GM23338 (cell line): ENCODE results near the gene SH2D5. TPM values are rescaled to one million over a fixed set of nuclear protein-coding genes. Genes with fewer than 3 reads are reported as not detected.
"Not testable (repeated sequence)": the region's sequence is repeated elsewhere in the genome, so short reads cannot be mapped to it uniquely, and the experiment has no call there.

Experiments used
- ATAC-seq: fragments of 200-7000 bp; cut with Tn5 transposase; 3 replicates; pipeline ENCODE4 v1.9.1; 2020
- DNase-seq: peaks from one replicate; pipeline ENCODE4 v3.0.0-alpha.2; 2015; ENCODE audit warnings: low spot score
- H2AFZ ChIP-seq: fragments of 200-600 bp; sonication (generic); 2 replicates; pipeline ENCODE4 v1.8.0; 2016; ENCODE audit warnings: antibody characterized with exemption, mild to moderate bottlenecking, moderate library complexity
- H3F3A ChIP-seq: fragments of 200-600 bp; sonication (generic); replicated peaks from 2 replicates; pipeline ENCODE4 v1.8.0; 2017; ENCODE audit warnings: antibody characterized with exemption, mixed run types, low read depth
- H3K27ac ChIP-seq: fragments of 200-600 bp; sonication (generic); 2 replicates; pipeline ENCODE4 v1.6.1; 2016; ENCODE audit warnings: low read depth
- H3K27me3 ChIP-seq: fragments of 200-600 bp; sonication (generic); 2 replicates; pipeline ENCODE4 v1.8.0; 2016; ENCODE audit warnings: mild to moderate bottlenecking, mixed run types, moderate library complexity; ENCODE audit not compliant: insufficient read depth
- H3K36me3 ChIP-seq: fragments of 200-600 bp; sonication (generic); 2 replicates; pipeline ENCODE4 v1.8.0; 2016; ENCODE audit warnings: mild to moderate bottlenecking; ENCODE audit not compliant: insufficient read depth
- H3K4me1 ChIP-seq: fragments of 200-600 bp; sonication (generic); 2 replicates; pipeline ENCODE4 v1.8.0; 2016; ENCODE audit warnings: mild to moderate bottlenecking, moderate library complexity; ENCODE audit not compliant: insufficient read depth
- H3K4me2 ChIP-seq: fragments of 200-600 bp; sonication (generic); 2 replicates; pipeline ENCODE4 v1.7.1; 2017; ENCODE audit warnings: mixed run types
- H3K4me3 ChIP-seq: fragments of 200-600 bp; sonication (generic); 2 replicates; pipeline ENCODE4 v1.6.1; 2016; ENCODE audit warnings: mixed run types
- H3K79me2 ChIP-seq: fragments of 200-600 bp; sonication (generic); replicated peaks from 2 replicates; pipeline ENCODE4 v1.8.0; 2017; ENCODE audit warnings: mild to moderate bottlenecking; ENCODE audit not compliant: insufficient read depth
- H3K9me2 ChIP-seq: fragments of 200-600 bp; sonication (generic); 2 replicates; pipeline ENCODE4 v1.8.0; 2017; ENCODE audit not compliant: insufficient read depth
- H4K20me1 ChIP-seq: fragments of 200-600 bp; sonication (generic); replicated peaks from 2 replicates; pipeline ENCODE4 v1.8.0; 2017; ENCODE audit warnings: mild to moderate bottlenecking; ENCODE audit not compliant: insufficient read depth
- H3K27ac Mint-ChIP-seq: 2 replicates; pipeline ENCODE4 v1.8.0; 2020; ENCODE audit warnings: inconsistent platforms, mild to moderate bottlenecking, moderate library complexity, mixed read lengths
- H3K27me3 Mint-ChIP-seq: 3 replicates; pipeline ENCODE4 v1.8.0; 2022; ENCODE audit warnings: low read depth, mild to moderate bottlenecking, moderate library complexity, mixed read lengths, inconsistent platforms; ENCODE audit not compliant: insufficient read depth, poor library complexity
- H3K36me3 Mint-ChIP-seq: 3 replicates; pipeline ENCODE4 v1.8.0; 2021; ENCODE audit warnings: low read depth, mild to moderate bottlenecking, inconsistent platforms, moderate library complexity, mixed read lengths
- H3K4me1 Mint-ChIP-seq: 3 replicates; pipeline ENCODE4 v1.8.0; 2020; ENCODE audit warnings: mild to moderate bottlenecking, inconsistent platforms, mixed read lengths
- H3K4me3 Mint-ChIP-seq: 3 replicates; pipeline ENCODE4 v1.8.0; 2021; ENCODE audit warnings: moderate library complexity, mild to moderate bottlenecking, inconsistent platforms, mixed read lengths
- H3K9me3 Mint-ChIP-seq: 3 replicates; pipeline ENCODE4 v1.8.0; 2020; ENCODE audit warnings: moderate library complexity, mild to moderate bottlenecking, inconsistent platforms, mixed read lengths
- CREB1 ChIP-seq: fragments of 250-450 bp; sonication (Bioruptor Pico); IDR thresholded peaks from 2 replicates; pipeline ENCODE4 v1.5.0; 2020; ENCODE audit warnings: low read depth, mild to moderate bottlenecking, moderate library complexity
- EZH2phosphoT487 ChIP-seq: fragments of 200-600 bp; sonication (generic); IDR thresholded peaks from one replicate; pipeline ENCODE4 v1.8.1; 2018; ENCODE audit warnings: antibody characterized with exemption; ENCODE audit not compliant: unreplicated experiment
- JUNB ChIP-seq: IDR thresholded peaks from one replicate; pipeline ENCODE4 v1.6.1; 2016; ENCODE audit warnings: antibody characterized with exemption; ENCODE audit not compliant: unreplicated experiment
- NANOG ChIP-seq: IDR thresholded peaks from 2 replicates; pipeline ENCODE4 v1.6.1; 2016; ENCODE audit warnings: antibody characterized with exemption, borderline replicate concordance
- ZNF114 ChIP-seq: fragments of 250-450 bp; sonication (Bioruptor Pico); IDR thresholded peaks from 2 replicates; pipeline ENCODE4 v1.5.0; 2020; ENCODE audit warnings: mild to moderate bottlenecking, moderate library complexity
- ZNF331 ChIP-seq: fragments of 250-450 bp; sonication (Bioruptor Pico); IDR thresholded peaks from 2 replicates; pipeline ENCODE4 v1.5.0; 2020; ENCODE audit warnings: low read depth, mild to moderate bottlenecking, moderate library complexity
- polyA plus RNA-seq: library from polyadenylated mRNA; unstranded; fragments of >200 nt; fragmentation: Nextera tagmentation; extraction: Ambion mirVana; gene quantifications from 2 replicates; pipeline ENCODE4 v1.2.1, GENCODE V29; 2016
- total RNA-seq: library from RNA; depleted of rRNA; stranded (reverse); fragments of >200 nt; shearing (Covaris generic); gene quantifications from 2 replicates; pipeline ENCODE4 v1.2.3, GENCODE V29; 2014
- TF ChIP-seq, protein P1 (sequence below): fragments of 250-450 bp; sonication (Bioruptor Pico); IDR thresholded peaks from 2 replicates; pipeline ENCODE4 v1.5.0; 2020; ENCODE audit warnings: mild to moderate bottlenecking, moderate library complexity
- TF ChIP-seq, protein P2 (sequence below): IDR thresholded peaks from 2 replicates; pipeline ENCODE4 v1.6.1; 2016; ENCODE audit warnings: antibody characterized with exemption

The SH2D5 gene
- total and polyA plus RNA-seq, 2 experiments from 2014 or later: 5.0 to 24.8 TPM

DNA sequence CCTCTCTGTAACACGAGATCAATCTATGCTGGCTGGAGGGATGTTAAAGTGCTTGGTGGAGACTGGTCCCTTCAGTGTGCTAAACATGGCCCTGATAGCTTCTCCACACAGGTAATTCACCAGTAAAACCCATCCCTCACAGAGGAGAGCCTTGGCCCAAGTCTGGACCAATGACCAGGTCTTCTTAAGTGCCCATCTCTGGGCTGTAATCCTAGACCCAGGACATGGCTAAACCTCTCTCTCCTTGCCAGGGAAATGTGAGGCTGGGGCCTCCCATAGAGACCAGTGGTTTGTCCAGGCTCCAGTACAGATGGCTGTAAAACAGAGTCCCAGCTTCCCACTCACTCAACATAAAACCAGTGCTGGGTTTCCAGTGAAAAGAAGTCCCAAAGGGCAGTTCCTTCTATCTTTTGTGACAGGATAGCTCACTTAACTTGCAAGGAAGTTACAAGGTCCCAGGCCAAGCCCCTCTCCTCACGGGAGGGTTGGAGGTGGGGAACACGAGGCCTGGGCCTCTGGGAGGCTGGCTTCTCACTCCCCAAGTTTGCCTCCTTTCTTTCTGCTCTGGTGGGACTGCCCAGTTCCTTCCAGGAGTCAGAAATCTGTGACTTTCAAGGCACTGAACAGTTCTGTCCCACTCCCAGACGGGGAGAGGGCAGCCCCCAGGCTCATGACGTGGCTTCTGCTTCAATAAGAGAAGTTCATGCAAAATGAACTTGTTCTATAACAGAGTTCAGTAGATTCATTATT, 12.5 kb downstream of the SH2D5 start:
- H3K4me3 Mint-ChIP-seq: no peak overlapping the region
- H3K36me3 ChIP-seq: no peaks in the 10 kb centered on the region
- H3K4me1 Mint-ChIP-seq: peaks cover 16% of the 10 kb centered on the region
- ATAC-seq: no peak
- no peaks in the 10 kb centered on the region for H4K20me1 ChIP-seq
- peaks cover 17% of the 10 kb centered on the region; the same call in 1 of the 2 replicates for H3K27me3 ChIP-seq
- 0 out of 3 replicates have a peak, but pooled peaks cover 4% of the 10 kb centered on the region for H3K9me3 Mint-ChIP-seq
- no peaks in the 10 kb centered on the region; the same call in 2 of the 3 replicates for H3K36me3 Mint-ChIP-seq
- H3K4me1 ChIP-seq: peaks cover 11% of the 10 kb centered on the region
- DNase-seq: no peak
- TF ChIP-seq, protein P1, sequence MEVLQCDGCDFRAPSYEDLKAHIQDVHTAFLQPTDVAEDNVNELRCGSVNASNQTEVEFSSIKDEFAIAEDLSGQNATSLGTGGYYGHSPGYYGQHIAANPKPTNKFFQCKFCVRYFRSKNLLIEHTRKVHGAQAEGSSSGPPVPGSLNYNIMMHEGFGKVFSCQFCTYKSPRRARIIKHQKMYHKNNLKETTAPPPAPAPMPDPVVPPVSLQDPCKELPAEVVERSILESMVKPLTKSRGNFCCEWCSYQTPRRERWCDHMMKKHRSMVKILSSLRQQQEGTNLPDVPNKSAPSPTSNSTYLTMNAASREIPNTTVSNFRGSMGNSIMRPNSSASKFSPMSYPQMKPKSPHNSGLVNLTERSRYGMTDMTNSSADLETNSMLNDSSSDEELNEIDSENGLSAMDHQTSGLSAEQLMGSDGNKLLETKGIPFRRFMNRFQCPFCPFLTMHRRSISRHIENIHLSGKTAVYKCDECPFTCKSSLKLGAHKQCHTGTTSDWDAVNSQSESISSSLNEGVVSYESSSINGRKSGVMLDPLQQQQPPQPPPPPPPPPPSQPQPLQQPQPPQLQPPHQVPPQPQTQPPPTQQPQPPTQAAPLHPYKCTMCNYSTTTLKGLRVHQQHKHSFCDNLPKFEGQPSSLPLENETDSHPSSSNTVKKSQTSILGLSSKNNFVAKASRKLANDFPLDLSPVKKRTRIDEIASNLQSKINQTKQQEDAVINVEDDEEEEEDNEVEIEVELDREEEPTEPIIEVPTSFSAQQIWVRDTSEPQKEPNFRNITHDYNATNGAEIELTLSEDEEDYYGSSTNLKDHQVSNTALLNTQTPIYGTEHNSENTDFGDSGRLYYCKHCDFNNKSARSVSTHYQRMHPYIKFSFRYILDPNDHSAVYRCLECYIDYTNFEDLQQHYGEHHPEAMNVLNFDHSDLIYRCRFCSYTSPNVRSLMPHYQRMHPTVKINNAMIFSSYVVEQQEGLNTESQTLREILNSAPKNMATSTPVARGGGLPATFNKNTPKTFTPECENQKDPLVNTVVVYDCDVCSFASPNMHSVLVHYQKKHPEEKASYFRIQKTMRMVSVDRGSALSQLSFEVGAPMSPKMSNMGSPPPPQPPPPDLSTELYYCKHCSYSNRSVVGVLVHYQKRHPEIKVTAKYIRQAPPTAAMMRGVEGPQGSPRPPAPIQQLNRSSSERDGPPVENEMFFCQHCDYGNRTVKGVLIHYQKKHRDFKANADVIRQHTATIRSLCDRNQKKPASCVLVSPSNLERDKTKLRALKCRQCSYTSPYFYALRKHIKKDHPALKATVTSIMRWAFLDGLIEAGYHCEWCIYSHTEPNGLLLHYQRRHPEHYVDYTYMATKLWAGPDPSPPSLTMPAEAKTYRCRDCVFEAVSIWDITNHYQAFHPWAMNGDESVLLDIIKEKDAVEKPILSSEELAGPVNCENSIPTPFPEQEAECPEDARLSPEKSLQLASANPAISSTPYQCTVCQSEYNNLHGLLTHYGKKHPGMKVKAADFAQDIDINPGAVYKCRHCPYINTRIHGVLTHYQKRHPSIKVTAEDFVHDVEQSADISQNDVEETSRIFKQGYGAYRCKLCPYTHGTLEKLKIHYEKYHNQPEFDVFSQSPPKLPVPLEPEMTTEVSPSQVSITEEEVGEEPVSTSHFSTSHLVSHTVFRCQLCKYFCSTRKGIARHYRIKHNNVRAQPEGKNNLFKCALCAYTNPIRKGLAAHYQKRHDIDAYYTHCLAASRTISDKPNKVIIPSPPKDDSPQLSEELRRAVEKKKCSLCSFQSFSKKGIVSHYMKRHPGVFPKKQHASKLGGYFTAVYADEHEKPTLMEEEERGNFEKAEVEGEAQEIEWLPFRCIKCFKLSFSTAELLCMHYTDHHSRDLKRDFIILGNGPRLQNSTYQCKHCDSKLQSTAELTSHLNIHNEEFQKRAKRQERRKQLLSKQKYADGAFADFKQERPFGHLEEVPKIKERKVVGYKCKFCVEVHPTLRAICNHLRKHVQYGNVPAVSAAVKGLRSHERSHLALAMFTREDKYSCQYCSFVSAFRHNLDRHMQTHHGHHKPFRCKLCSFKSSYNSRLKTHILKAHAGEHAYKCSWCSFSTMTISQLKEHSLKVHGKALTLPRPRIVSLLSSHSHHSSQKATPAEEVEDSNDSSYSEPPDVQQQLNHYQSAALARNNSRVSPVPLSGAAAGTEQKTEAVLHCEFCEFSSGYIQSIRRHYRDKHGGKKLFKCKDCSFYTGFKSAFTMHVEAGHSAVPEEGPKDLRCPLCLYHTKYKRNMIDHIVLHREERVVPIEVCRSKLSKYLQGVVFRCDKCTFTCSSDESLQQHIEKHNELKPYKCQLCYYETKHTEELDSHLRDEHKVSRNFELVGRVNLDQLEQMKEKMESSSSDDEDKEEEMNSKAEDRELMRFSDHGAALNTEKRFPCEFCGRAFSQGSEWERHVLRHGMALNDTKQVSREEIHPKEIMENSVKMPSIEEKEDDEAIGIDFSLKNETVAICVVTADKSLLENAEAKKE: no peak
- no peak for TF ChIP-seq ZNF114
- no peak overlapping the region for H3K27ac ChIP-seq
- H3K79me2 ChIP-seq: 0 out of 2 replicates have a peak, but pooled peaks cover 3% of the 10 kb centered on the region
- H3K4me2 ChIP-seq: no peak overlapping the region
- no peaks in the 10 kb centered on the region for H3K9me2 ChIP-seq
- peaks cover 15% of the 10 kb centered on the region for H3K27me3 Mint-ChIP-seq
- H3F3A ChIP-seq: 0 out of 2 replicates have a peak, but pooled peaks cover 8% of the 10 kb centered on the region
- H3K4me3 ChIP-seq: no peak overlapping the region
- H3K27ac Mint-ChIP-seq: no peak overlapping the region
- no peak overlapping the region for H2AFZ ChIP-seq

DNA sequence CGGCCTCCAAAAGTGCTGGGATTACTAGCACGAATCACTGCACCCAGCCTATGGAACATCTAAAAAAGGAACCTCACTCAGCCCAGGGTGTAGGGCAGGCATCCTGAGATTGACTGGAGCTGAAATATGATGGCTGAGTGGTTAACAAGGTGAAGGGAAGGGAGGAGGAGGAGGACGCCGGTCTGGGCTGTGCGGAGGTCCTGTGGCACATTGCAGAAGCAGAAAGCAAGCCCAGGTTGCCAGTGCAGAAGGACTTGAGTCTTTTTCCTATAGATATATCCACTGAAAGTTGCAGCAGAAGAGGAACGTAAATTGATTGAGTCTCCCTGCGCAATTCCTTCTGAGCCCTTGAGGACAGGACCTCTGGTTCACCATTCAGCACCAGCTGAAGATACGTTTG, 13.2 kb downstream of the SH2D5 start:
- Histone ChIP-seq H4K20me1 (no peaks in the 10 kb centered on the region), H3K4me3 (no peak overlapping the region), H3K27ac (no peak overlapping the region), H3K4me1 (peaks cover 11% of the 10 kb centered on the region), H3K79me2 (0 out of 2 replicates have a peak, but pooled peaks cover 3% of the 10 kb centered on the region), H3K4me2 (no peak overlapping the region), H2AFZ (no peak overlapping the region), H3K36me3 (no peaks in the 10 kb centered on the region), H3K27me3 (peaks cover 17% of the 10 kb centered on the region; the same call in 1 of the 2 replicates), H3K9me2 (no peaks in the 10 kb centered on the region), H3F3A (0 out of 2 replicates have a peak, but pooled peaks cover 8% of the 10 kb centered on the region)
- no peak for ATAC-seq
- Mint-ChIP-seq H3K27me3 (peaks cover 15% of the 10 kb centered on the region), H3K36me3 (no peaks in the 10 kb centered on the region; the same call in 2 of the 3 replicates), H3K4me1 (peaks cover 16% of the 10 kb centered on the region), H3K9me3 (0 out of 3 replicates have a peak, but pooled peaks cover 4% of the 10 kb centered on the region), H3K27ac (no peak overlapping the region), H3K4me3 (peak overlapping the region; percentile 30; the same call in 1 of the 3 replicates)
- no peak for DNase-seq
- TF ChIP-seq ZNF331: no peak
- TF ChIP-seq, protein P2, sequence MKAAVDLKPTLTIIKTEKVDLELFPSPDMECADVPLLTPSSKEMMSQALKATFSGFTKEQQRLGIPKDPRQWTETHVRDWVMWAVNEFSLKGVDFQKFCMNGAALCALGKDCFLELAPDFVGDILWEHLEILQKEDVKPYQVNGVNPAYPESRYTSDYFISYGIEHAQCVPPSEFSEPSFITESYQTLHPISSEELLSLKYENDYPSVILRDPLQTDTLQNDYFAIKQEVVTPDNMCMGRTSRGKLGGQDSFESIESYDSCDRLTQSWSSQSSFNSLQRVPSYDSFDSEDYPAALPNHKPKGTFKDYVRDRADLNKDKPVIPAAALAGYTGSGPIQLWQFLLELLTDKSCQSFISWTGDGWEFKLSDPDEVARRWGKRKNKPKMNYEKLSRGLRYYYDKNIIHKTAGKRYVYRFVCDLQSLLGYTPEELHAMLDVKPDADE: no peak
- TF ChIP-seq EZH2phosphoT487: no peak
- TF ChIP-seq NANOG: no peak
- no peak for TF ChIP-seq CREB1
- TF ChIP-seq JUNB: no peak

DNA sequence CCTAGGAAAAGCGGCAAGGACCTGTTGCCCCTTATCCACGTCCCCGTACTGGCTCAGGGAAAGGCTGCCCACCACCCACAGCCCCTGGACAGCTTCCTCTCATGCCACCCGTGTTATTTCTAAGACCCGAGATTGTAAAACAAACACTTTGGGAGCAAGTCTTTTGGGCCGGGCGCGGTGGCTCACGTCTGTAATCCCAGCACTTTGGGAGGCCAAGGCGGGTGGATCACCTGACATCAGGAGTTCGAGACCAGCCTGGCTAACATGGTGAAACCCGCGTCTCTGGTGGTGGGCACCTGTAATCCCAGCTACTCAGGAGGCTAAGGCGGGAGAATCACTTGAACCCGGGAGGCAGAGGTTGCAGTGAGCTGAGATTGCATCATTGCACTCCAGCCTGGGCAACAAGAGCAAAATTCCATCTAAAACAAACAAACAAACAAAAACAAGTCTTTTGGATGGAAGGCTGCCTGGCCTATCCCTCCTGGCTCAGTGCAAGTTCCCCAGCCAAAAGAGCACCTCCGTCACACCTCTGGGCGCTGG, 14.1 kb downstream of the SH2D5 start:
- H3K36me3 Mint-ChIP-seq, H3K27ac Mint-ChIP-seq, ATAC-seq, H3K9me2 ChIP-seq, H3K79me2 ChIP-seq, H3K36me3 ChIP-seq, H3F3A ChIP-seq, H3K9me3 Mint-ChIP-seq, DNase-seq, H4K20me1 ChIP-seq, H3K27ac ChIP-seq: not testable (repeated sequence)
- Histone ChIP-seq H3K4me2 (peak overlapping the region; percentile 83), H3K4me3 (peak overlapping the region; percentile 71), H3K27me3 (peaks cover 17% of the 10 kb centered on the region; the same call in 1 of the 2 replicates), H3K4me1 (peaks cover 11% of the 10 kb centered on the region), H2AFZ (peak overlapping the region; percentile 84)
- peak overlapping the region; percentile 72 for H3K4me3 Mint-ChIP-seq
- peaks cover 16% of the 10 kb centered on the region for H3K4me1 Mint-ChIP-seq
- H3K27me3 Mint-ChIP-seq: peaks cover 15% of the 10 kb centered on the region
